Activated naive CD4-positive, alpha-beta T cell treated with anti-CD3 and anti-CD28 coated beads for 36 hours (primary cell): ENCODE data around the gene L1TD1. TPM values are rescaled to one million over a fixed set of nuclear protein-coding genes. Genes with fewer than 3 reads are reported as not detected.
"Not testable (repeated sequence)": the region's sequence is repeated elsewhere in the genome, so short reads cannot be mapped to it uniquely, and the experiment has no call there.

Experiments used
- CTCF ChIA-PET: fragments of 350-600 bp; sonication (Branson Sonifier 250); formaldehyde crosslinking; loops from one replicate; lab custom pipeline; 2021; ENCODE audit warnings: antibody characterized with exemption; lab: Charles Lee
- DNase-seq: peaks from one replicate; pipeline ENCODE4 v3.0.0-alpha.2; 2020
- H3K27ac Mint-ChIP-seq: one replicate; pipeline ENCODE4 v1.8.0; 2021; ENCODE audit warnings: mild to moderate bottlenecking, mixed read lengths
- H3K27me3 Mint-ChIP-seq: one replicate; pipeline ENCODE4 v1.8.0; 2021; ENCODE audit warnings: low read depth, mixed read lengths
- H3K36me3 Mint-ChIP-seq: one replicate; pipeline ENCODE4 v1.8.0; 2021; ENCODE audit warnings: low read depth, mixed read lengths
- H3K4me1 Mint-ChIP-seq: one replicate; pipeline ENCODE4 v1.8.0; 2021; ENCODE audit warnings: low read depth, mixed read lengths
- H3K4me3 Mint-ChIP-seq: one replicate; pipeline ENCODE4 v1.8.0; 2021; ENCODE audit warnings: mild to moderate bottlenecking, moderate library complexity, mixed read lengths
- H3K9me3 Mint-ChIP-seq: one replicate; pipeline ENCODE4 v1.8.0; 2021; ENCODE audit warnings: mixed read lengths
- intact Hi-C: fragments of 100-400 bp; cut with micrococcal nuclease; formaldehyde crosslinking; loops from one replicate; pipeline ENCODE4 v1.15.1; 2023
- total RNA-seq, 2 experiments: library from RNA; stranded (reverse); gene quantifications; one replicate each; pipeline ENCODE4 v1.2.3, GENCODE V29; 2021

L1TD1 gene
- total RNA-seq, 2 experiments from 2014 or later: not detected

GRCh38 chr1:62229468-62229867 lies 34.8 kb downstream of the L1TD1 start:
- intact Hi-C loops: no loop called here
- CTCF ChIA-PET: interaction anchor here (1.1 kb wide), 1 partner anchor 147 kb away, joined by 3 read pairs; no protein-coding TSS in a partner anchor
- Mint-ChIP-seq H3K4me3 (no peak overlapping the region), H3K27me3 (peaks cover 3% of the 10 kb centered on the region), H3K27ac (no peak overlapping the region), H3K36me3 (no peaks in the 10 kb centered on the region), H3K4me1 (no peaks in the 10 kb centered on the region), H3K9me3 (no peaks in the 10 kb centered on the region)
- no peak for DNase-seq

- H3K27me3 Mint-ChIP-seq: peaks cover 3% of the 10 kb centered on the region
- CTCF ChIA-PET: no interaction called here
- H3K9me3 Mint-ChIP-seq: no peaks in the 10 kb centered on the region
- H3K36me3 Mint-ChIP-seq: no peaks in the 10 kb centered on the region
- H3K4me3 Mint-ChIP-seq: no peak overlapping the region
- intact Hi-C loops: no loop called here
- no peak overlapping the region for H3K27ac Mint-ChIP-seq
- no peaks in the 10 kb centered on the region for H3K4me1 Mint-ChIP-seq
- no peak for DNase-seq
Observed at GRCh38 chr1:62229932-62230331, 35.3 kb downstream of the L1TD1 start.

- CTCF ChIA-PET: interaction anchor here (1.3 kb wide), 1 partner anchor 12 kb away, joined by 3 read pairs; no protein-coding TSS in a partner anchor
- intact Hi-C loops: no loop called here
- H3K4me3 Mint-ChIP-seq: no peak overlapping the region
- H3K9me3 Mint-ChIP-seq: no peaks in the 10 kb centered on the region
- H3K27me3 Mint-ChIP-seq: peaks cover 3% of the 10 kb centered on the region
- no peaks in the 10 kb centered on the region for H3K4me1 Mint-ChIP-seq
- no peak for DNase-seq
- H3K36me3 Mint-ChIP-seq: no peaks in the 10 kb centered on the region
- no peak overlapping the region for H3K27ac Mint-ChIP-seq
Observed at GRCh38 chr1:62230718-62231117, 36.1 kb downstream of the L1TD1 start.

- intact Hi-C loops: no loop called here
- no peak for DNase-seq
- Mint-ChIP-seq H3K4me3 (no peak overlapping the region), H3K9me3 (no peaks in the 10 kb centered on the region), H3K27ac (no peak overlapping the region), H3K36me3 (no peaks in the 10 kb centered on the region), H3K4me1 (no peaks in the 10 kb centered on the region), H3K27me3 (peaks cover 3% of the 10 kb centered on the region)
- CTCF ChIA-PET: no interaction called here
Observed at GRCh38 chr1:62232871-62233278, 38.2 kb downstream of the L1TD1 start.

GRCh38 chr1:62233926-62234450 lies 39.3 kb downstream of the L1TD1 start:
- H3K9me3 Mint-ChIP-seq: no peaks in the 10 kb centered on the region
- intact Hi-C loops: no loop called here
- H3K27ac Mint-ChIP-seq: no peak overlapping the region
- H3K36me3 Mint-ChIP-seq: no peaks in the 10 kb centered on the region
- no peaks in the 10 kb centered on the region for H3K4me1 Mint-ChIP-seq
- DNase-seq: no peak
- peaks cover 3% of the 10 kb centered on the region for H3K27me3 Mint-ChIP-seq
- no peak overlapping the region for H3K4me3 Mint-ChIP-seq
- CTCF ChIA-PET: no interaction called here

- no peaks in the 10 kb centered on the region for H3K4me1 Mint-ChIP-seq
- no peaks in the 10 kb centered on the region for H3K36me3 Mint-ChIP-seq
- H3K27me3 Mint-ChIP-seq: peaks cover 3% of the 10 kb centered on the region
- intact Hi-C loops: no loop called here
- no peak overlapping the region for H3K4me3 Mint-ChIP-seq
- H3K9me3 Mint-ChIP-seq: no peaks in the 10 kb centered on the region
- DNase-seq: no peak
- CTCF ChIA-PET: no interaction called here
- no peak overlapping the region for H3K27ac Mint-ChIP-seq
Observed at GRCh38 chr1:62234688-62235087, 40.0 kb downstream of the L1TD1 start.

- CTCF ChIA-PET: no interaction called here
- intact Hi-C loops: no loop called here
- no peaks in the 10 kb centered on the region for H3K36me3 Mint-ChIP-seq
- H3K4me1 Mint-ChIP-seq: no peaks in the 10 kb centered on the region
- peaks cover 2% of the 10 kb centered on the region for H3K27me3 Mint-ChIP-seq
- H3K9me3 Mint-ChIP-seq: no peaks in the 10 kb centered on the region
- no peak for DNase-seq
- H3K4me3 Mint-ChIP-seq: no peak overlapping the region
- no peak overlapping the region for H3K27ac Mint-ChIP-seq
Observed at GRCh38 chr1:62235576-62235975, 40.9 kb downstream of the L1TD1 start.

GRCh38 chr1:62237361-62237760 lies 42.7 kb downstream of the L1TD1 start:
- CTCF ChIA-PET: interaction anchor here (0.7 kb wide), 1 partner anchor 1559 kb away, joined by 5 read pairs; no protein-coding TSS in a partner anchor
- no peak overlapping the region for H3K4me3 Mint-ChIP-seq
- no peaks in the 10 kb centered on the region for H3K36me3 Mint-ChIP-seq
- H3K9me3 Mint-ChIP-seq: no peaks in the 10 kb centered on the region
- intact Hi-C loops: no loop called here
- no peak for DNase-seq
- no peaks in the 10 kb centered on the region for H3K27me3 Mint-ChIP-seq
- H3K4me1 Mint-ChIP-seq: no peaks in the 10 kb centered on the region
- no peak overlapping the region for H3K27ac Mint-ChIP-seq

GRCh38 chr1:62237950-62238374 lies 43.3 kb downstream of the L1TD1 start:
- Mint-ChIP-seq H3K4me1 (no peaks in the 10 kb centered on the region), H3K9me3 (no peaks in the 10 kb centered on the region), H3K36me3 (no peaks in the 10 kb centered on the region), H3K27me3 (no peaks in the 10 kb centered on the region), H3K27ac (no peak overlapping the region), H3K4me3 (no peak overlapping the region)
- DNase-seq: no peak
- CTCF ChIA-PET: no interaction called here
- intact Hi-C loops: no loop called here

- Mint-ChIP-seq H3K27me3 (no peaks in the 10 kb centered on the region), H3K4me3 (no peak overlapping the region), H3K4me1 (no peaks in the 10 kb centered on the region), H3K27ac (no peak overlapping the region), H3K9me3 (no peaks in the 10 kb centered on the region), H3K36me3 (no peaks in the 10 kb centered on the region)
- DNase-seq: no peak
- CTCF ChIA-PET: no interaction called here
- intact Hi-C loops: no loop called here
Observed at GRCh38 chr1:62238507-62238906, 43.9 kb downstream of the L1TD1 start.

GRCh38 chr1:62239652-62240403 lies 45.2 kb downstream of the L1TD1 start:
- H3K27me3 Mint-ChIP-seq, H3K4me3 Mint-ChIP-seq, H3K36me3 Mint-ChIP-seq, H3K9me3 Mint-ChIP-seq, CTCF ChIA-PET, intact Hi-C loops, H3K27ac Mint-ChIP-seq, H3K4me1 Mint-ChIP-seq, DNase-seq: not testable (repeated sequence)

- no peak for DNase-seq
- Mint-ChIP-seq H3K4me3 (no peak overlapping the region), H3K9me3 (no peaks in the 10 kb centered on the region), H3K36me3 (no peaks in the 10 kb centered on the region), H3K27ac (no peak overlapping the region), H3K27me3 (no peaks in the 10 kb centered on the region), H3K4me1 (no peaks in the 10 kb centered on the region)
- CTCF ChIA-PET: interaction anchor here (0.5 kb wide), 1 partner anchor 32 kb away, joined by 5 read pairs; no protein-coding TSS in a partner anchor
- intact Hi-C loops: no loop called here
Observed at GRCh38 chr1:62240651-62241370, 46.2 kb downstream of the L1TD1 start.
